ENCODE measurements around the gene ADD3.
A peak's percentile ranks its signal among the peaks of the same experiment; 100 is the strongest.

The ADD3 gene, protein sequence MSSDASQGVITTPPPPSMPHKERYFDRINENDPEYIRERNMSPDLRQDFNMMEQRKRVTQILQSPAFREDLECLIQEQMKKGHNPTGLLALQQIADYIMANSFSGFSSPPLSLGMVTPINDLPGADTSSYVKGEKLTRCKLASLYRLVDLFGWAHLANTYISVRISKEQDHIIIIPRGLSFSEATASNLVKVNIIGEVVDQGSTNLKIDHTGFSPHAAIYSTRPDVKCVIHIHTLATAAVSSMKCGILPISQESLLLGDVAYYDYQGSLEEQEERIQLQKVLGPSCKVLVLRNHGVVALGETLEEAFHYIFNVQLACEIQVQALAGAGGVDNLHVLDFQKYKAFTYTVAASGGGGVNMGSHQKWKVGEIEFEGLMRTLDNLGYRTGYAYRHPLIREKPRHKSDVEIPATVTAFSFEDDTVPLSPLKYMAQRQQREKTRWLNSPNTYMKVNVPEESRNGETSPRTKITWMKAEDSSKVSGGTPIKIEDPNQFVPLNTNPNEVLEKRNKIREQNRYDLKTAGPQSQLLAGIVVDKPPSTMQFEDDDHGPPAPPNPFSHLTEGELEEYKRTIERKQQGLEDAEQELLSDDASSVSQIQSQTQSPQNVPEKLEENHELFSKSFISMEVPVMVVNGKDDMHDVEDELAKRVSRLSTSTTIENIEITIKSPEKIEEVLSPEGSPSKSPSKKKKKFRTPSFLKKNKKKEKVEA

DNA sequence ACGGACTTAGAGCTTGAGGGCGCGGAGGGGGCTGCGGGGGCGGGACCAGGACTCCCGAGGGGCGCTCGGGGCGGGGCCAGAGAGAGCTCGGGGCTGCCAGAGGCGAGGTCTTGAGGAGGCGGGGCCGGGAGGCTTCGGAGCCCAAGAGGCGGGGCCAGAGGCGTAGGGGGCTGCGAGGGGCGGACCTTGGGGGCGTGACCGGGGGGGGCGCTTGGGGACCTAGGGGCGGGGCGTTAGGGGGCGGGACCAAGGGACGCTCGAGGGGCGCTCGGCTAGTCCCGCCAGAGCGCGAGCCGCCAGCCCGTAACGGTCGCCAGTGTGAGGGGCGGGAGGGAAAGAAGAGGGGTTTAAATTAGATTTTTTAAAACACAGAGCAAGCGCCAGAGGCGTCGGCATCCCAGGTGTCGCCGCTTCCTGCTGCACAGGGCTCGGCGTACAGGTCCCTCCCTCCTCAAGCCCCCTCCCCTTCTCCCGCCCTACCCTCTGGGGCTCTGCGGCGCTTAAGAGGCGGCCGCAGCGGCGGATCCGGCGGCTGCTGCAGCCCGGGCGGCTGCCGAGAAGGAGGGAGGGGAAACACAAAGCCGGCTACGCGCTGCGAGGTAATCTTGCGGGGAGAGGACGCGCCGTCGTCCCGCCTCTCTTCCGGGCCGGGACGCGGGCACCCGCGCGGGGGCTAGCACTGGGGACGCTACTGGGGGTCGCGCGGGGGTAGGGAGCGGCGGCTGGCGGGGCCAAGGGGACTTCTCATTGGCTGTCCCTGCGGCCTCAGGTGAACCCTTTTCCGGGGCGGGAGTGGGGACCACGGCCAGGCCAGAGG lies at the start of gene ADD3:
Gene ADD3 (plus strand): TSS at position 284 of the 817 bp plus-strand sequence. CDS start 92,670 bp downstream, outside the sequence.
- DNase-seq (ENCODE audit: low read depth), result peak; percentile 86

GRCh38 chr10:109958059-109958458 lies 49.7 kb upstream of the ADD3 start:
- no peak for DNase-seq (ENCODE audit: low read depth)

- no peak for DNase-seq (ENCODE audit: low read depth)
Observed at GRCh38 chr10:109959259-109960145, 48.3 kb upstream of the ADD3 start.

- DNase-seq (ENCODE audit: low read depth), result no peak
Observed at GRCh38 chr10:109960682-109961081, 47.1 kb upstream of the ADD3 start.

GRCh38 chr10:109961174-109962001 lies 46.4 kb upstream of the ADD3 start:
- DNase-seq (ENCODE audit: low read depth), result no peak

DNA sequence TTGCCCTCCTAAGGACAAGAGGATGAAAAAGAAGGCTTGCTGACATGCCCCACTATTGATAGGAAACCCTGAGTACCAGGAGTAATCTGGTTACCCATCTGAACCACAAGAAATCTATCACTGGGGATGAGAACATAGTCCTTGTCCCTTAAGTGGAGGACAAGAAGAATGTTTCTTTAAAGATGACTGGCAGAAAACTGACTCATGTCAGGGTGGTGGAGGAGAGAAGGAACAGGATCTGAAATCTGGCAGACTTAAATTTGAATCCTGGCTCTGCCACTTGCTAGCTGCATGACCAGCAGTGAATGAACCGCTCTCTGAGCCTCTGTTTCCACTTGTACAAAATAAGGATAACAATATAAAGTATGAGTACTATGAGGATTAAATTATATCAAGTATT lies 45.5 kb upstream of the ADD3 start:
- no peak for DNase-seq (ENCODE audit: low read depth)

GRCh38 chr10:109963439-109963838 lies 44.3 kb upstream of the ADD3 start:
- DNase-seq (ENCODE audit: low read depth), result no peak

DNA sequence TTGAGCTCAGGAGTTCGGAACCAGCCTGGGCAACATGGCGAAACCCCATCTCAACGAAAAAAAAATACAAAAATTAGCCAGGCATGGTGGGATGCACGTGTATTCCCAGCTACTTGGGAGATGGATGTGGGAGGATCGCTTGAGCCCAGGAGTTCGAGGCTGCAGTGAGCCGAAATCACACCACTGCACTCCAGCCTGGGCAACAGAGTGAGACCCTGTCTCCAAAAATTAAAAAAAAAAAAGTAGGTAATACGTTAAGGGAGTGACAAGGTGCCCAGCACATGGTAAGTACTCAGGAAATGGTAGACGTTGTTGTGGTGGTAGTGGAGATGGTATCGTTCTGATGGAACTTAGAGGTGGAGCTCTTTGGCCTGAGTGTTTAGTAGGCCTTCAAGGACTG lies 43.5 kb upstream of the ADD3 start:
- DNase-seq (ENCODE audit: low read depth), result no peak

GRCh38 chr10:109966961-109967738 lies 40.6 kb upstream of the ADD3 start:
- DNase-seq (ENCODE audit: low read depth), result no peak

DNA sequence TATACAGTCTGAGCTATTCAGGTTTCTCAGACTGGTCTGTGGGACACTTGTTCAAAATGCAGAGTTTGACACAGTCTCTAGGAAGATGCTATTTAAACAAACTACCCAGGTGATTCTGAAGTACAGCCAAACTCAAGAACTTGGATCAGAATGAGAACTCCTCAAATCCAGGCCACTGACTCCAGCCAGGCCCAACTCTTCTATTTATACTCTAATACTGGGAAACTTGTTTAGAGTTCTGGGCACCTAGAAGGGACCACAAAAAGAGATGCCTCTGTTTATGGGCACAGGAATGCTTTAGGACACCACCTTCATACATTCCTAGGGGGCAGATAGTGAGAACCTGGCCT lies 40.1 kb upstream of the ADD3 start:
- DNase-seq (ENCODE audit: low read depth), result no peak

- no peak for DNase-seq (ENCODE audit: low read depth)
Observed at GRCh38 chr10:109968953-109969759, 38.6 kb upstream of the ADD3 start.

DNA sequence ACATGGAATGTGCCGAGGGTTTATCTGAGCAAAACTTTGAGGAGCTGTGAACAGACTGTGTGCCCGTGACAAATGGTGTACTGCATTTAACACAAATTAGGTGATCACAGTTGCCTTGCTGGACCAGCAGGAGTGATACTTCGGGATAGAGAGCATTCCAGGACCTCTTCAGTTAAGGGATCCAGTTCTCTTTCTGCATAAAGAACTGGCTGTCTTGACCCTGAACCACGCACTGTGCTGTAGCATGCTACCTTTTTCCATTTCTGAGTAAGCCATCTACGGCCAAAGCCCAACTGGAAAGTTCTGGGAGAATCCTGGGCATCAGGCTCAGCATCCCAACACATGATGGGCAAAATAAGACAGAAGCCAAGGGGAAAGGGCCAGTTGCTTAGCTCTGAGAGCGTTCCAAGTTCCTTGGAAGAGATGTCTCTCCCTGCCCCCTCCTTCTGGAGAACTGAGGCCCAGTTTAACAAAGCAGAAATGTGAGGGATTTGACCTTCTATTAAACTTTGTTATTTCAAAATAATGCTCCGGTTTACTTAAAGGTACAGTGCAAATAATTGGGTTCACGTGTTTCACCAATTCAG lies 37.9 kb upstream of the ADD3 start:
- no peak for DNase-seq (ENCODE audit: low read depth)

DNA sequence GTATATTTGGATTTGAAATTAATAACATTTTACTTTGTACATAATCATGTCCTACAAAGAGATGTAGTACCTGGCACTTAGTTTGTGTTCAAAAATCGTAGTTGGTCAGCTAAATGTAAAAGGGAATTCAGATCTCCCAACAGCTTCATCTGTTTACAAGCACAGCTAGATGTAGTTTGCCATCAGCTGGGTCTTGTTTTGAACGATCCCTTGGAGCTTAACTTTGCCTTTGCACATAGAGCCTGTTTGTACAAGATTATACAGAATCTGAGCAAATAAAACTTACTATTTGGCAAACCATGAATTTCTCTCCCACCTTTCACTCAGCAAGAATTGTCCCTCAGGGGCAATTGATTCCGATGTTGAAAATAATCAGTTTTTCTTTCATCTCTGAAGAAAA lies 36.1 kb upstream of the ADD3 start:
- no peak for DNase-seq (ENCODE audit: low read depth)

GRCh38 chr10:109972372-109973001 lies 35.3 kb upstream of the ADD3 start:
- no peak for DNase-seq (ENCODE audit: low read depth)

DNA sequence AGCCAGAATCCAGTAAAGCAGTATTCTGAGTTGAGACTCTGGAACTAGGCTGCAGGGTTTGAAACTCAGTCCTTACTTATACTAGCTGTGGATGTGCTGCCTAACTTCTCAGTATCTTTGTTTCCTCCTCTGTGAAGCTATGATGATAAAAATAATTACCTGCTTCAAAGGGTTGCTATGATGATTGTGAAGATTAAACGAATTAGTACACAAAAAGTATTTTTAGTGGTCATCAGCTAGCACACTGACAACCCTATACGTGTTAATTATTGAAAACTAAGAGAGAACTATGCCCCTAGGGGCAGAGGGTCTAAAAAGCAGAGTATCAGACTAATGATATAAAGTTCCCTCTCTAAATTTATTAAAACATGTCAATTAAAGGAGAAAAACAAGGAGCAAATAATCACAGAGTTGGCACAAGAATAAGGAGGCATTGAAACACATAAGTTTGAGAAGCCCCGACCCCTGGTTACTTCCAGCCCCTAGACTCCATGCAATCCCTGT lies 34.4 kb upstream of the ADD3 start:
- DNase-seq (ENCODE audit: low read depth), result no peak

GRCh38 chr10:109974504-109975191 lies 33.1 kb upstream of the ADD3 start:
- no peak for DNase-seq (ENCODE audit: low read depth)
